SK-MEL-5 (cell line): ENCODE results near the gene CDH4. TPM values are rescaled to one million over a fixed set of nuclear protein-coding genes. Genes with fewer than 3 reads are reported as not detected.

Source experiments
- DNase-seq: peaks from one replicate; pipeline ENCODE4 v3.0.0-alpha.2; 2016; ENCODE audit warnings: low read depth, low spot score
- in situ Hi-C: cut with HindIII; loops from 2 replicates; pipeline ENCODE4 v1.10.0; 2016; ENCODE audit warnings: low sequenced_read_pairs, high pct_unique_total_duplicates, low pct_unique_long_range_greater_than_20kb
- total RNA-seq: library from RNA; depleted of rRNA; stranded (reverse); fragments of >200 nt; shearing (Covaris generic); gene quantifications from 2 replicates; pipeline ENCODE4 v1.2.3, GENCODE V29; 2014

The CDH4 gene
- total RNA-seq, 1 experiment from 2014 or later = not detected

- in situ Hi-C loops = no loop called here
- DNase-seq = no peak
Observed at GRCh38 chr20:61819574-61819846, 567.4 kb downstream of the CDH4 start.

- DNase-seq = no peak
- in situ Hi-C loops = no loop called here
Observed at GRCh38 chr20:61819921-61820825, 568.1 kb downstream of the CDH4 start.

- no peak for DNase-seq
- in situ Hi-C loops = no loop called here
Observed at GRCh38 chr20:61821735-61822134, 569.7 kb downstream of the CDH4 start.

GRCh38 chr20:61822396-61822795 lies 570.3 kb downstream of the CDH4 start:
- DNase-seq = no peak
- in situ Hi-C loops = no loop called here

- in situ Hi-C loops = no loop called here
- DNase-seq = no peak
Observed at GRCh38 chr20:61823242-61823641, 571.2 kb downstream of the CDH4 start.

GRCh38 chr20:61828891-61829290 lies 576.8 kb downstream of the CDH4 start:
- in situ Hi-C loops = no loop called here
- no peak for DNase-seq

GRCh38 chr20:61829526-61829925 lies 577.5 kb downstream of the CDH4 start:
- in situ Hi-C loops = no loop called here
- DNase-seq = no peak

GRCh38 chr20:61830241-61830930 lies 578.3 kb downstream of the CDH4 start:
- no peak for DNase-seq
- in situ Hi-C loops = no loop called here

GRCh38 chr20:61830991-61831390 lies 578.9 kb downstream of the CDH4 start:
- in situ Hi-C loops = no loop called here
- DNase-seq = no peak

- in situ Hi-C loops = no loop called here
- DNase-seq = peak; percentile 17
Observed at GRCh38 chr20:61832181-61832580, 580.1 kb downstream of the CDH4 start.

GRCh38 chr20:61833807-61834610 lies 581.9 kb downstream of the CDH4 start:
- peak; percentile 14 for DNase-seq
- in situ Hi-C loops = no loop called here

GRCh38 chr20:61835301-61835700 lies 583.2 kb downstream of the CDH4 start:
- DNase-seq = no peak
- in situ Hi-C loops = no loop called here

GRCh38 chr20:61835791-61836350 lies 583.8 kb downstream of the CDH4 start:
- in situ Hi-C loops = no loop called here
- no peak for DNase-seq

GRCh38 chr20:61837200-61837599 lies 585.1 kb downstream of the CDH4 start:
- in situ Hi-C loops = no loop called here
- no peak for DNase-seq

- no peak for DNase-seq
- in situ Hi-C loops = no loop called here
Observed at GRCh38 chr20:61839223-61839911, 587.3 kb downstream of the CDH4 start.

GRCh38 chr20:61839912-61840778 lies 588.1 kb downstream of the CDH4 start:
- in situ Hi-C loops = no loop called here

More at GRCh38 chr20:61839912-61840778, 588.1 kb downstream of the CDH4 start:
- no peak for DNase-seq
